SJSA1 (cell line): ENCODE results near the gene ERN1. TPM values are rescaled to one million over a fixed set of nuclear protein-coding genes. Genes with fewer than 3 reads are reported as not detected.
A peak's percentile ranks its signal among the peaks of the same experiment; 100 is the strongest.
"Not testable (repeated sequence)": the region's sequence is repeated elsewhere in the genome, so short reads cannot be mapped to it uniquely, and the experiment has no call there.

Experiments used
- DNase-seq, 2 experiments: peaks; one replicate each; pipeline ENCODE4 v3.0.0-alpha.2; 2015 to 2020; ENCODE audit warnings: low spot score in 2 of 2, low read depth in 1 of 2
- H3K27ac ChIP-seq: fragments of 250-450 bp; sonication (Bioruptor Pico); 2 replicates; pipeline ENCODE4 v1.5.1; 2020; ENCODE audit warnings: mild to moderate bottlenecking, moderate library complexity
- H3K27me3 ChIP-seq: fragments of 250-450 bp; sonication (Bioruptor Pico); replicated peaks from 2 replicates; pipeline ENCODE4 v1.5.1; 2020; ENCODE audit warnings: mild to moderate bottlenecking, moderate library complexity
- H3K36me3 ChIP-seq: fragments of 250-450 bp; sonication (Bioruptor Pico); 2 replicates; pipeline ENCODE4 v1.5.1; 2020; ENCODE audit warnings: mild to moderate bottlenecking
- H3K4me1 ChIP-seq: fragments of 250-450 bp; sonication (Bioruptor Pico); replicated peaks from 2 replicates; pipeline ENCODE4 v1.6.1; 2021; ENCODE audit warnings: mild to moderate bottlenecking
- H3K4me3 ChIP-seq: fragments of 250-450 bp; sonication (Bioruptor Pico); 2 replicates; pipeline ENCODE4 v1.5.1; 2020; ENCODE audit warnings: mild to moderate bottlenecking
- H3K9me3 ChIP-seq: fragments of 250-450 bp; sonication (Bioruptor Pico); replicated peaks from 2 replicates; pipeline ENCODE4 v1.5.1; 2020; ENCODE audit warnings: mild to moderate bottlenecking
- total RNA-seq: library from RNA; depleted of rRNA; stranded (reverse); fragments of >200 nt; shearing (Covaris generic); gene quantifications from 2 replicates; pipeline ENCODE4 v1.2.3, GENCODE V29; 2014

Gene ERN1
- total RNA-seq, 1 experiment from 2014 or later, result 5.8 TPM

DNA sequence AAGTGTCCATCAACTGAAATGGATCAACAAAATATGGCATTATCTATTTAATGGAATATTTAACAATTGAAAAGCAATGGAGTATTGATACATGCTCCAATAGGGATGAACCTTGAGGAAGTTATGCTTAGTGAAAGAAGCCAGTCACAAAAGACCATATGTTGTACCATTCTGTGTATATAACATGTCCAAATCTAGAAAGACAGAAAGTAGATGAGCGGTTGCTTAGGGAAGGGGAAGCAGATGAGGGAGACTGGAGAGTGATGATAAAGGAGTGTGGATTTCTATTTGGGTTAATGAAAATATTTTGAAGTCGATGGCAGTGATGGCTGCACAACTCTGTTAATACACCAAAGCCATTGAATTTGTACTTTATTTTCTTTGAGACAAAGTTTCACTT lies 8.5 kb upstream of the ERN1 start:
- DNase-seq, result no peak
- Histone ChIP-seq H3K27me3 (peaks cover 4% of the 10 kb centered on the region), H3K4me1 (no peaks in the 10 kb centered on the region), H3K4me3 (no peak overlapping the region), H3K9me3 (no peaks in the 10 kb centered on the region), H3K36me3 (no peaks in the 10 kb centered on the region), H3K27ac (no peak overlapping the region)

DNA sequence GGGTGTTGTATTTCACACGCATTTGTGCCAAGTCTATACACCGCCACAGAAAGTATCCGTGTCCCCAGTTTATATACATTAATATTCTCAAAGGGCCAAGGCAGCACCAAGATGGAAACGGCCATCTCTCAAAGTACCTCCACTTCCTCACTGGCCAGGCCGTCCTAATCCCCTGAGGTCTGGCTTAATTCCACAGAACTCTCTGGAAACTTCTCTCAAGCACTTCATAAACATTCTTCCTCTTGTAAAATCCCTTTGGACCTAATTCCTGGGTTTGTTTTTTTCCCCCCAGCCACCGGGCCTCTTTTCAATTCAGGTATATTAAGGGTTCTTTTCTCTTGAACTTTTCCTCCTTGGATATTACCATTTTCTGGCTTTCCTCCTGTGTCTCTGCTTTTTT lies 5.1 kb upstream of the ERN1 start:
- Histone ChIP-seq H3K27me3 (peaks cover 4% of the 10 kb centered on the region), H3K4me1 (peaks cover 11% of the 10 kb centered on the region), H3K36me3 (no peaks in the 10 kb centered on the region), H3K4me3 (no peak overlapping the region), H3K27ac (no peak overlapping the region), H3K9me3 (no peaks in the 10 kb centered on the region)
- DNase-seq, result no peak

DNA sequence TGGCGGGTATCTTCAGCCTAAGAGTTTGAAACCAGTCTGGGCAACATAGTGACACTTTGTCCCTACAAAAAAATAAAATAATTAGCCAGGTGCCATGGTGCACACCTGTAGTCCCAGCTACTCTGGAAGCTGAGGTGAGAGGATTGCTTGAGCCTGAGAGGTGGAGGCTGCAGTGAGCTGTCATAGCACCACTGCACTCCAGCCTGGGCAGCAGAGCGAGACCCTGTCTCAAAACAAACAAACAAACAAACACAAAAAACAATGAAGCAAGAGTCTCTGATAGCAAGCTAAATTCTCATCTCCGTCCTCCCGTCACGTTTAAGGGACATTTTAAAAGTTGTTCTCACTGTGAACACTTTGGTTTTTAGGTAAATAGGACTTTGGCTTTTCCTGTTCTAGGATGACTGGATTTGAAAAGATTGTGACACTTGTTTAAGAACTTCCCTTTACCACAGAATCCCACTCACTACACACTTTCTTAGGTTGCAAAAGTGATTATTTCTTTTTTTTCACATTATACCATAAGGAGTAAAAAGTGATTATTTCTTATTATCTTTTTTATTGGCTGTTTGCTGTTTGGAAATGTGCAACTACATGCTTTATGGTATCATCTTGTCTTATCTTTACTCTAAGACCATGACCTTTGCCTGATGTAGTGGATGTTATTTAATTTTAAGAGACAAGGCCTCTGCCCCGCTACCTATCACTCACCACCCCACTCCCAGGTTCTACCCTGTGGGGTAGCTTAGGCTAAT lies 4.4 kb upstream of the ERN1 start:
- H3K36me3 ChIP-seq, result peaks cover 5% of the 10 kb centered on the region
- no peak for DNase-seq

DNA sequence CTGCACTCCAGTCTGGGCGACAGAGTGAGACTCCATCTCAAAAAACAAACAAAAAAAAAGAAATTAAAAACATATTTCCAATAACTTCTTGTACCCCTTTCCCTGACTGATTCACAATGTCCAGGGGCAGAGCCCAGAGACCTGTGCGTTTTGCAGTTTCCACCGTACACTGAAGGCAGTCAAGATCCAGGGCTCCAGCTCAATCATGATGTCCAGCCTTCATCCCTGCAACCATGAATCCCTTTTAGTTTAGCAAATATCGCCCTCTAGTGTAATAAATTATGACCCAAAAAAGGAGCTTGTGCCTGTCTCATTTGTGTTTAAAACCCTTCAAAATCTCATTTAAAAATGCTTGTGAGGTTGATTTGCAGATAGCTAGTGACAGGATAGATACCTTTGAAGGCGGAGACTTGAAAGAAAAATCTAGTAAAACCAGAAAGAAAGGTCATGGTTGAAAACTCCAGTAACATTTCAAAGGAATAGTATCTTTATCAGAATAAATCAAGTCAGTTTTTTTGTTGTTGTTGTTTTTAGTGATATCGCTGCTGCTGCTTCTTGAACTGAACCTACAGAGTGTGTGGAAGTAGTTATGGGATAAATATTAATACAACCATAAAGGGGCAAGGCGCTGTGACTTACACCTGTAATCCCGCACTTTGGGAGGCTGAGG lies 3.7 kb upstream of the ERN1 start:
- H3K4me3 ChIP-seq, result no peak overlapping the region
- peaks cover 4% of the 10 kb centered on the region; the same call in 1 of the 2 replicates for H3K27me3 ChIP-seq
- H3K27ac ChIP-seq, result no peak overlapping the region
- peaks cover 6% of the 10 kb centered on the region for H3K36me3 ChIP-seq
- peaks cover 16% of the 10 kb centered on the region for H3K4me1 ChIP-seq
- H3K9me3 ChIP-seq, result no peaks in the 10 kb centered on the region
- DNase-seq, result peak; percentile 52 to 67

More for the DNA sequence above, 4.4 kb upstream of the ERN1 start:
- H3K9me3 ChIP-seq, result no peaks in the 10 kb centered on the region
- no peak overlapping the region for H3K27ac ChIP-seq
- peaks cover 4% of the 10 kb centered on the region for H3K27me3 ChIP-seq
- peaks cover 11% of the 10 kb centered on the region for H3K4me1 ChIP-seq
- H3K4me3 ChIP-seq, result no peak overlapping the region

DNA sequence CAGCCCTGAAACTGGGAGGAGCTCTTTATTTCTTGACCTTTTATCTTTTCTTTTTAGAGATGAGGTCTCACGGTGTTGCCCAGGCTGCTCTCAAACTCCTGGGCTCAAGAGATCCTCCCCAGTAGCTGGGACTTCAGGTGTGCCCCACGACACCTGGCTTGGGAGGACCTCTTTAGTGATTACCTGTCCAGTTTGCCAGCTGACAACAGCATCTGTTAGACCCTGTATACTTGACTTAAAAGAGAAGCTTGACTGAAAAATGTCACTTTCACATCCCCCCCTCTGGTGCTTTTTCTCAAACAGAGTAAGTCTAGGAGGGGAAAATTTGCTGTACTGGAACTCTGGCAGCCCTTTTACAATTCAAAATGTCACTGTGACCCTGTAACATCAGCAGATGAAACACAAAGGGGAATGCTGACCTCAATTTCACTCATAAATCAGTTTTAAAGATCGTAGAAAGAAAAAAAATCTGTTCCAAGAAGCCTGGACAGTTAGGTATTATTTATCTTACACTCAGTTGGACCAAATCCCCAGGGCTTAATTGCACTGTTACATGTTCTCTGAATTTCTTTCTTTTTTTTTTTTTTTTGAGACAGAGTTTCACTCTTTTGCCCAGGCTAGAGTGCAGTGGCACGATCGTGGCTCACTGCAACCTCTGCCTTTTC lies 1.8 kb upstream of the ERN1 start:
- H3K4me3 ChIP-seq, result no peak overlapping the region
- DNase-seq, result no peak
- no peak overlapping the region for H3K27ac ChIP-seq

DNA sequence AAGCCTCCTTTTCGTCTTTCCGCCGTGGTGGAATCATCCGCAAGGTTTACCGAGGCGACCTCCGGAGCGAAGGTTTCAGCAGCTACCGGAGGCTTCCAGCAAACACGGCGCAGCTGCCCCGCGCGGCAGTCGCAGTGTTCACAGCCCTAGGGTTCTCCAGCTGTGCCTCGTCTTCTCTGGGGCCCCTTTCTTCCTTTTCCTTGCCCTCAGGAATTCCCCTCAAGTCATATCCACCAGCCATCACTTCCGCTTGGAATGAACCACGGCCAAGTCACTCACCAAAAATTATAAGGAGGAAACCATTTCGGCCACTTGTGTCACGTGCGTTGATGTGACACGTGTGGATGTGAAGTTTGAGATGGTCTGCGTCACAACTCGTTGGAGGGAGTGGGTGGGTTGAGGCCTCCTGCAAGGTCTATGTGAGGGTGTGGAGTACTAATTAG lies 636 bp upstream of the ERN1 start:
- Histone ChIP-seq H3K9me3 (no peaks in the 10 kb centered on the region), H3K27me3 (no peaks in the 10 kb centered on the region), H3K4me1 (peaks cover 20% of the 10 kb centered on the region), H3K27ac (peak overlapping the region; percentile 85), H3K36me3 (peaks cover 6% of the 10 kb centered on the region), H3K4me3 (peak overlapping the region; percentile 96)
- DNase-seq, result peak in 1 of 2 experiments; percentile 68

More for the DNA sequence above, 1.8 kb upstream of the ERN1 start:
- Histone ChIP-seq H3K9me3 (no peaks in the 10 kb centered on the region), H3K27me3 (no peaks in the 10 kb centered on the region), H3K4me1 (peaks cover 20% of the 10 kb centered on the region), H3K36me3 (peaks cover 6% of the 10 kb centered on the region)

DNA sequence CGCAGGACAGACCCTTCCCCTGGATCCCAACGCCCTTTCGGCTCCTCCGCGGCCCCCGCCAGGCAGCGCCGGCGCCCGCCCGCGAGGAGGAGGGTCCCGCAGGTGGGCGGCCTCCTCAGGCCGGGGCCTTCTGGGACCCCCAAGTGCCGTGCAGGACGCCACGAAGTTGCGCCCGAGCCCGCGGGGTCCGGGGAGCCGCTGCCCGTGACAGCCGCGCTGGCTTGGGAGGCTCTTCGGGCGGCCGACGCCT lies 504 bp downstream of the ERN1 start:
- peaks cover 6% of the 10 kb centered on the region for H3K36me3 ChIP-seq
- no peak for DNase-seq
- H3K27ac ChIP-seq, result peak overlapping the region; percentile 69
- H3K27me3 ChIP-seq, result no peaks in the 10 kb centered on the region
- H3K4me3 ChIP-seq, result peak overlapping the region; percentile 96
- H3K4me1 ChIP-seq, result peaks cover 20% of the 10 kb centered on the region
- H3K9me3 ChIP-seq, result no peaks in the 10 kb centered on the region

DNA sequence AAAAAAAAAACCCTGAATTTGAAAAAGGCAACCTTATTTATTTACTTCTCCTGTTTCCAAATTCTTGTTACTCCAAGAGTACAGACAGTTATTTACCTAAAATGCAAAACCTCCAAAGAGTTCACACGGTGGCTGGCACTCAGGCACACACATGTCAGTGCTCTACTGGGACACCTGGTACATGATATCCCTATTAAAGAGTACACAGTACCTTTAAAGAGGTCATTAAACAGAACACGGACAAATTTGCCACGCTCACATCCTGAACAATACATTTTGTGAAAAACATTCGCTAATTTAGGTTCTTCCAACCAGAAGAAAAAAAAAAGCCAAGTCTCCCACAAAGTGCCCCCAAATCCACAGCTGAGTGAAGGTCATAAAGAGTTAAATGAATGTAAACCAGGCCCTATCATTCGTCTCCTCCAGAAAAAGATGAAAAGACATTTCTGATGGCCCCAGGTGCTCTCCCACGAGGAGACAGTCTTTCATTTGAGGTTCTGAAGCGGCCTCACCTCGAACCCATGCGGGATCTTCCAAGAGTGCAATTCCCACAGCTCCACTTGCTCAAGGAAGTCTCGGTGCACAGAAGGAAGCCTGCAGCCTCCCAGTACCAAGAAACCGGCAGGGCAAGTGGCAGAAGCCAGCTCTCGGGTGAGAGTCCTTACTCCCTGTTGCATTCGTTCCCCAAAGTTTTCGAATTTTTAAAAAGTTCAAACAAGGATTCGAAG lies 993 bp downstream of the ERN1 start:
- Histone ChIP-seq H3K36me3 (peaks cover 6% of the 10 kb centered on the region), H3K4me1 (peaks cover 20% of the 10 kb centered on the region), H3K27ac (peak overlapping the region; percentile 69), H3K27me3 (no peaks in the 10 kb centered on the region), H3K4me3 (peak overlapping the region; percentile 96), H3K9me3 (no peaks in the 10 kb centered on the region)
- peak in 1 of 2 experiments; percentile 68 for DNase-seq

DNA sequence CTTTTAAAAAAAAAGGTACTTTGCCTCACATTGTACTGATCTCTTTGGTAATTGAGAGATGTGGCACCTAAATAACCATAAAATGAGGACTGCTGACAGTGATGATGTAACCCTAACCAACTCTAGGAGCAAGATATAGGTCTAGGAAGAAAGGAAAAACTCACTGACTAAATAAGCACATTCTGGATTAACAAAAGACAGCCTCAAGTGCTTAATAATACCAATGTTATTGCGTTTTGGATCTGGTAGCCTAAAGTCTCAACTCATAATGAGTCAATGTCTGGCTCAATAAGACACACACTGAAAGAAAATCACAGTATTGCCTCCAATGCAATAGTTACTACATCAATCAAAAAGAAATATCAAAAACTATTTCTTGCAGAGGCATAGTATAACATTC lies 3.0 kb downstream of the ERN1 start:
- DNase-seq, result no peak
- Histone ChIP-seq H3K4me3 (no peak overlapping the region), H3K27ac (no peak overlapping the region), H3K4me1 (peaks cover 32% of the 10 kb centered on the region), H3K27me3 (no peaks in the 10 kb centered on the region; the same call in 1 of the 2 replicates), H3K36me3 (peaks cover 6% of the 10 kb centered on the region), H3K9me3 (no peaks in the 10 kb centered on the region)

DNA sequence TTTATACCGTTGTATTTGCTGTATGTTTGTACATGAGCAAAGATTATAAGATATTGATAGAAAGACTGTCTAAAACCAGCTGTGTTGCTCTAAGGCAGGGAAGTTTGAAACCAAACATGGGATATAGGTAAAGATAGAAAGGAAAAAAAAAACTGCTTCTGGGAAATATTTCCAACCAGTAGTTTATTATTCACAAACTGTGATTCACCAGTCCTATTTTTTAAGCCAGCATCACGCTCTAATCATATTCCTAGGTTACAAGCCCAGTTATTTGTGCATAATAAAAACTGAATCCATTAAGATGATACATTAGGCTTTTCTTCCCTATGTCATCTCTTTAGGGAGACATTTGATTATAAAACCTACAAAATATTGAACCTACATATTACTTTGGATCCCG lies 4.0 kb downstream of the ERN1 start:
- Histone ChIP-seq H3K9me3 (no peaks in the 10 kb centered on the region), H3K27me3 (no peaks in the 10 kb centered on the region; the same call in 1 of the 2 replicates), H3K4me1 (peaks cover 28% of the 10 kb centered on the region), H3K36me3 (peaks cover 6% of the 10 kb centered on the region), H3K27ac (no peak overlapping the region), H3K4me3 (no peak overlapping the region)
- no peak for DNase-seq

DNA sequence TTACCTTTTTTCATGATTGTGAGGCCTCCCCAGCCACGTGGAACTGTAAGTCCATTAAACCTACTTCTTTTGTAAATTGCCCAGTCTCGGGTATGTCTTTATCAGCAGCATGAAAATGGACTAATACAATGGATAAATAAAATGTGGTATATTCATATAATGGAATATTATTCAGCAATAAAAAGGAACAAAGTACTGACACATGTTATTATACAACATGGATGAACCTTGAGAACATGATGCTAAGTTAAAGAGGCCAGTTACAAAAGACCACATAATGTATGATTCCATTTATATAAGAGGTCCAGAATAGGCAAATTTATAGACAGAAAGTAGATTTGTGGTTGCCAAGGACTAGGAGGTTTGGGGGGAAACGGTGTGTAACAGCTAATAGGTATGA lies 5.3 kb downstream of the ERN1 start:
- peaks cover 21% of the 10 kb centered on the region for H3K4me1 ChIP-seq
- DNase-seq, result no peak
- H3K4me3 ChIP-seq, result no peak overlapping the region
- H3K9me3 ChIP-seq, result no peaks in the 10 kb centered on the region
- no peaks in the 10 kb centered on the region; the same call in 1 of the 2 replicates for H3K27me3 ChIP-seq
- peaks cover 3% of the 10 kb centered on the region for H3K36me3 ChIP-seq
- no peak overlapping the region for H3K27ac ChIP-seq

DNA sequence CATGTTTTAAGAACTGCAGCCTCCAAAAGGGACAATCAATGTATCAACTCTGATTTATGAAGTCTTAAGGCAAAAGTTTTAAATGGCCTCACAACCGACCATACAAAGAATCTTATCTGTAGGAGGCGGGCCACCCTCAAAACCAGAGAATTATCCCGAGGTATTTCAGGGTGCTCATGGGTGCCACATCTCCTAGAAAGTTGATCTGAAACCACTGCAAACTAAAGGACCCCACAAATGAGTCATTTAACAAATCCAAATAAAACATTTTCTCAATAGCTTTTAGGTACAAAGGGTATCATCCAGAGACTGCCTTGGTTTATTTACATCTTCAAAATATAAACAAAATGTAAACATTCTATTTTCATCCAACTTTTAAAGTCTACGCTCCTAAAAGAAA lies 6.8 kb downstream of the ERN1 start:
- peaks cover 11% of the 10 kb centered on the region for H3K4me1 ChIP-seq
- no peaks in the 10 kb centered on the region for H3K36me3 ChIP-seq

DNA sequence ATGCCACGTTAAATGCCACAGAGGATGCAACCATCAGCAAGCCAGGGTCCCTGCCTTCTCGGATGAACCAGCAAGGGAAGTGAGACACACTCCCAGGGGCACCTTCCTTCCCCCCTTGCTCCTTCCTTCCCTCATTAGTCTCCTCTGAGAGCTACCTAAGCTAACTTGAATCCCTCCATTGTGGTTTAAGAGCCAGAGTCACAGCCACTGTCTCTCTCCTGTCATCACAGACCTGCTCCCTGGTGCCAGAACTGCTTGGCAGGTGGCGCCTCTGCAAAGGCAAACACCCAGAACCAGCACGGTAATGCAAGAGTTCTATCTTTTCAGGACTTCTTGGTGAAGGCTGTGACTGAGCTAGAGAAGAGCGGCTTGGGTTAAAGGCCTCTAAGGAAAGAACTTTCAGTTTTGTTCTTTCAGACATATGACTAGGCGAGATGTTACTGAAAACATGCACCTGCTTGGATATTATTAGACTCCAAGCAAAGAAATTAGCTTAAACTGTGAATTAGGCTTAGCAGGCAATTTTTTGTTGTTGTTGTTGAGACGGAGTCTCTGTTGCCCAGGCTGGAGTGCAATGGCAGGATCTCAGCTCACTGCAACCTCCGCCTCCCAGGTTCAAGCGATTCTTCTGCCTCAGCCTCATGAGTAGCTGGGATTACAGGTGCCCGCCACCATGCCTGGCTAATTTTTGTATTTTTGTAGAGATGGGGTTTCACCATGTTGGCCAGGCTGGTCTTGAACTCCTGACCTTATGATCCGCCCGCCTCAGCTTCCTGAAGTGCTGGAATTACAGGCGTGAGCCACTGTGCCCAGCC lies 8.8 kb downstream of the ERN1 start:
- not testable (repeated sequence) for DNase-seq, H3K27me3 ChIP-seq, H3K9me3 ChIP-seq, H3K4me3 ChIP-seq, H3K27ac ChIP-seq, H3K36me3 ChIP-seq
- peaks cover 11% of the 10 kb centered on the region for H3K4me1 ChIP-seq

More for the DNA sequence above, 6.8 kb downstream of the ERN1 start:
- H3K27me3 ChIP-seq, result no peaks in the 10 kb centered on the region; the same call in 1 of the 2 replicates
- H3K27ac ChIP-seq, result no peak overlapping the region
- H3K9me3 ChIP-seq, result no peaks in the 10 kb centered on the region
- peak; percentile 22 to 28 for DNase-seq
- no peak overlapping the region for H3K4me3 ChIP-seq
